Adrenal gland (tissue), 5 donors: ENCODE results near the gene CNTNAP2.

ENCODE experiments used
- CTCF ChIP-seq, 6 experiments: fragments of 450-650 bp in 4 of 6; fragments of 200-600 bp in 2 of 6; sonication (generic) in 1 of 6; IDR thresholded peaks; 1 replicate in 5 of 6; 2 replicates in 1 of 6; pipeline versions ENCODE4 v1.5.1 to v1.8.0; 2016 to 2021; ENCODE audit warnings: antibody characterized with exemption in 6 of 6, mild to moderate bottlenecking in 2 of 6, moderate library complexity in 1 of 6
- POLR2A ChIP-seq, 2 donors: fragments of 450-650 bp; IDR thresholded peaks; one replicate each; pipeline ENCODE4 v1.6.1; 2017; ENCODE audit warnings: antibody characterized with exemption in 2 of 2, mild to moderate bottlenecking in 2 of 2, moderate library complexity in 1 of 2
- donor health status: DM: no; HTN: no; CAD: no.

- TF ChIP-seq CTCF (IDR thresholded peaks at IDR 0.05), result no peak
- no peak for TF ChIP-seq POLR2A (IDR thresholded peaks at IDR 0.05)
These were observed 2330.7 kb downstream of the CNTNAP2 start for GRCh38 chr7:148447221-148447849.
